VCaP (cell line): ENCODE measurements around the gene COL4A2.

Experiments
- H3K27ac ChIP-seq: fragments of 450-650 bp; 2 replicates; pipeline ENCODE4 v1.5.1; 2017
- CTCF ChIP-seq: fragments of 450-650 bp; conservative IDR thresholded peaks from 2 replicates; pipeline ENCODE4 v1.5.1; 2017; ENCODE audit warnings: mild to moderate bottlenecking, moderate library complexity

Gene COL4A2

DNA sequence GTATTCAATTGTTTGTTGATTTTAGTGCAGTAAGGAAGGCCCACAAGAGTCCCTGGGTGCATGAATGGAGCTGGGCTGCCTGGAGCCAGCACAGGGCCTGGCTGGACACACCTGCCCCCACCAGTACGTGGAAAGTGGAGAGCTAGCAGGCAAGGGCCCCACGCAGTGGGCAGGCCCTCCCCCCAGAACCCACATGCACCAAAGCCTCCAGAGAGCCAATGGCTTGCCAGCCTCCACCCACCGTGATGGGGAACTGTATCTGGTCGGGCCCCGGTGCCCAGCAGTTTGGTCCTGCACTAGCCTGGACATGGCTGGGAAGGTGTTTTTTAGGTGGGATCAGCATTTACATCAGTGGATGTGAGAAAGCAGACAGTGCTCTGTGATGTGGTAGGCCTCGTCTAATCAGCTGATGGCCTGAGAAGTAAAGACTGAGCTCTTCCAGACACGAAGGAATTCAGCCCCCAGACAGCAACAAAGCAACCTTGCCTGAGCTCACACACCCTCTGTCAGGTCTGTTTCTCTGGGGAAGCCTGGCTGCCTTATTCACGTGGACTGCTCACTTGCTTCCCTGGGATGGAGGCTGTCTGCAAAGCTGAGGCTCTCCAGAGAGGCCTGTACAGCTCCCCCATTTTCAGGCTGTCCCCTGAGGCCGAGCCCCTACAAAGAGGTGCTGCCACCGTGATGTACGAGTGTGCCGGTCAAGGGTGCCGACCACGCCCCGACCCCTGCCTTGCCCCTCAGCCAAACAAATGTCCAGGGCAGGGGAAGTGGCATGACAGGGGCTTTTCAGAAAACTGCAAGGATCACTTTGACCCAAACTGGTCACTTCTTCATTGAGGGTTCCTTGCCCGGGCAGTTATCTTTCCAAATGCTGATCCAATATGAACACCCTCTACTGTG is 226.9 kb downstream of the COL4A2 start:
- TF ChIP-seq CTCF, result no peak
- no peak overlapping the region; the same call in 1 of the 2 replicates for H3K27ac ChIP-seq

- no peak overlapping the region for H3K27ac ChIP-seq
- no peak for TF ChIP-seq CTCF
These were observed 228.4 kb downstream of the COL4A2 start for GRCh38 chr13:110535526-110535925.

GRCh38 chr13:110536006-110536693 is 229.1 kb downstream of the COL4A2 start:
- TF ChIP-seq CTCF, result no peak
- no peak overlapping the region for H3K27ac ChIP-seq

GRCh38 chr13:110538632-110539031 is 231.5 kb downstream of the COL4A2 start:
- peak overlapping the region; percentile 89 for H3K27ac ChIP-seq
- TF ChIP-seq CTCF, result no peak

GRCh38 chr13:110539894-110540293 is 232.8 kb downstream of the COL4A2 start:
- no peak for TF ChIP-seq CTCF
- peak overlapping the region; percentile 89 for H3K27ac ChIP-seq

GRCh38 chr13:110540871-110541525 is 233.9 kb downstream of the COL4A2 start:
- no peak for TF ChIP-seq CTCF
- peak overlapping the region; percentile 89 for H3K27ac ChIP-seq

- H3K27ac ChIP-seq, result peak overlapping the region; percentile 89
- TF ChIP-seq CTCF, result no peak
These were observed 234.4 kb downstream of the COL4A2 start for GRCh38 chr13:110541526-110541920.
